ENCODE measurements around the gene SERPINA3. TPM values are rescaled to one million over a fixed set of nuclear protein-coding genes. Genes with fewer than 3 reads are reported as not detected.
"Not testable (repeated sequence)": the region's sequence is repeated elsewhere in the genome, so short reads cannot be mapped to it uniquely, and the experiment has no call there.

The SERPINA3 gene
- total RNA-seq, 4 donors from 2014 or later, result 1.7 to 109 (median 17.6) TPM

DNA sequence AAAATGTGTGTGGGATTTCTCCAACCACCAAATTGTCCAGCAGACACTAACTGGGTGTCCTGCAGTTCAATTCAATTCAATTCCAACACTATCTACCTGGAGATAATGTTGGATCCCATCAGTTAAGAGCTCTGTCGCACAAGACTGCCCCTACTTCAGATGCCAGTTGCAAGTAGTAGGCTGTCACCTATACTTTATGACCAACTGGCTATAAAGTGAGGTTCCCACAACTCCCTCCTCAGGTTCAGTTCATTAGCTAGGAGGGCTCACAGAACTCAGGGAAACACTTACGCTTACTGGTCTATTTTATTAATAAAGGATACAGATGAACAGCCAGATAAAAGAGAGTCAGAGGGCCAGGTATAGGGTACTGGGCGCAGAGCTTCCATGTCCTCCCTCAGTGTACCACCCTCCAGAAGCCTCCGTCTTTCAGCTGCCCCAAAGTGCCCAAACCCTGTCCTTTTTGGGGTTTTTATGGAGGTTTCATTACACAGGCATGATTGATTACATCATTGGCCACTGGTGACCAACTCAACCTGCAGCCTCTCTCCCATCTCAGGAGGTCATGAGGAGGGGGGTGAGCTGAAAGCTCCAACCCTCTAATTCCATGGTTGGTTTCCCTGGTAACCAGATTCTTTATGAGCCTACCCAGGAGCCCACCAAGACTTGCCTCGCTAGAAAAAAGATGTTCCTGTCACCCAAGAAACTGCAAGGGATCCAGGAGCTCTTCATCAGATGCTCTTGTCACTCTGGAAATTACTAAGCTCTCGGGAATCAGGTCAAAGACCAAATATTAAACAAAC lies 38.5 kb upstream of the SERPINA3 start:
- H3K27ac ChIP-seq, result no peak overlapping the region
- DNase-seq, result no peak
- no peaks in the 10 kb centered on the region for H3K9me3 ChIP-seq
- no peaks in the 10 kb centered on the region for H3K36me3 ChIP-seq
- no peaks in the 10 kb centered on the region for H3K4me1 ChIP-seq
- intact Hi-C loops (cut with DNase I; ENCODE audit: low total_unique reads), result no loop called here
- no peaks in the 10 kb centered on the region for H3K27me3 ChIP-seq
- no peak for TF ChIP-seq POLR2A (IDR thresholded peaks at IDR 0.05)
- TF ChIP-seq, protein P1, sequence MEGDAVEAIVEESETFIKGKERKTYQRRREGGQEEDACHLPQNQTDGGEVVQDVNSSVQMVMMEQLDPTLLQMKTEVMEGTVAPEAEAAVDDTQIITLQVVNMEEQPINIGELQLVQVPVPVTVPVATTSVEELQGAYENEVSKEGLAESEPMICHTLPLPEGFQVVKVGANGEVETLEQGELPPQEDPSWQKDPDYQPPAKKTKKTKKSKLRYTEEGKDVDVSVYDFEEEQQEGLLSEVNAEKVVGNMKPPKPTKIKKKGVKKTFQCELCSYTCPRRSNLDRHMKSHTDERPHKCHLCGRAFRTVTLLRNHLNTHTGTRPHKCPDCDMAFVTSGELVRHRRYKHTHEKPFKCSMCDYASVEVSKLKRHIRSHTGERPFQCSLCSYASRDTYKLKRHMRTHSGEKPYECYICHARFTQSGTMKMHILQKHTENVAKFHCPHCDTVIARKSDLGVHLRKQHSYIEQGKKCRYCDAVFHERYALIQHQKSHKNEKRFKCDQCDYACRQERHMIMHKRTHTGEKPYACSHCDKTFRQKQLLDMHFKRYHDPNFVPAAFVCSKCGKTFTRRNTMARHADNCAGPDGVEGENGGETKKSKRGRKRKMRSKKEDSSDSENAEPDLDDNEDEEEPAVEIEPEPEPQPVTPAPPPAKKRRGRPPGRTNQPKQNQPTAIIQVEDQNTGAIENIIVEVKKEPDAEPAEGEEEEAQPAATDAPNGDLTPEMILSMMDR (IDR thresholded peaks at IDR 0.05), result no peak
- H3K4me3 ChIP-seq, result no peak overlapping the region

GRCh38 chr14:94574336-94574735 lies 37.9 kb upstream of the SERPINA3 start:
- H3K4me1 ChIP-seq, result no peaks in the 10 kb centered on the region
- no peak for DNase-seq
- H3K27ac ChIP-seq, result no peak overlapping the region
- no peak overlapping the region for H3K4me3 ChIP-seq
- TF ChIP-seq, protein P1 (IDR thresholded peaks at IDR 0.05), result no peak
- no peak for TF ChIP-seq POLR2A (IDR thresholded peaks at IDR 0.05)
- H3K27me3 ChIP-seq, result no peaks in the 10 kb centered on the region
- no peaks in the 10 kb centered on the region for H3K9me3 ChIP-seq
- intact Hi-C loops (cut with DNase I; ENCODE audit: low total_unique reads), result no loop called here
- H3K36me3 ChIP-seq, result no peaks in the 10 kb centered on the region

DNA sequence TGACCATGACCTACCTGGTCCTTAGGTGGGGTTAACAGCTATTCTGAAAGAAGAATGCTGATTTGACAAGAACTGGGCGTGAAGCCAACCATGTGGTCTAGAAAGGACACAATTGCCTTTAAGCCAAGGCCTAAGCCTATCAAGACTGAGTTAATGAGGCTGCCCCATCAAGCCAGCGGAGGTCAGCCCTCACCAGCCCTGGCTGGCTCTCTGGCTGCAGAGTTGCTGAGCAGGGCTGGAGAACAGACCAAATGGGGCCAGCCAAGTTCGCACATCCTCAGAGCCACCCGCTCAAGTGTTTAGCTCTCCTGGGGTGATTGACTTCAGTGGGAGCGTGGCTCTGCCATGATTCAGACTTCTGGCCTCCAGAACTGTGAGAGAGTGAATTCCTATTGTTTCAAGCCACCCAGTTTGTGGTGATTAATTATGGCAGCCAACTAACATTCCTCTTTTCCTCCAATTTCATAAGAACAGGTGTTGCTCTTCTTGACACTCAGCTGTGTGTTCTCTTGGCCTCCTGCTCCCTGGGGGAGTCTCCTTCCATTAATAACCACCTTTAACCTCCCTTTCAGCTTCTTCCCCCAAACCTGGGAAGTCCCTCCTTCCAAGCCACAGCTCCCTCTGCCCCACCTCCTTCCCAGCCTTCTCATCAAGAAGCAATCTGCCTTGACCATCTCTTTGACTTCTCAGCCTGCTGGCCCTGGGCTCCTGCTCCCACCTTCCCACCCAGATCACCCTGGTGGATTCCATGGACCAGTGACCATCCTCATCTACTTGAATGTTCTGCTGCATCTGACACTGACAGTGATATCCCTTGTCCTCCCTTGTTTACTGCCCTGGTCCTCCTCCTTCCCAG lies 36.2 kb upstream of the SERPINA3 start:
- Histone ChIP-seq H3K36me3 (no peaks in the 10 kb centered on the region), H3K4me1 (no peaks in the 10 kb centered on the region), H3K4me3 (no peak overlapping the region), H3K27ac (no peak overlapping the region), H3K27me3 (no peaks in the 10 kb centered on the region), H3K9me3 (no peaks in the 10 kb centered on the region)
- no peak for DNase-seq
- TF ChIP-seq, protein P1 (IDR thresholded peaks at IDR 0.05), result no peak
- TF ChIP-seq POLR2A (IDR thresholded peaks at IDR 0.05), result no peak
- intact Hi-C loops (cut with DNase I; ENCODE audit: low total_unique reads), result no loop called here

DNA sequence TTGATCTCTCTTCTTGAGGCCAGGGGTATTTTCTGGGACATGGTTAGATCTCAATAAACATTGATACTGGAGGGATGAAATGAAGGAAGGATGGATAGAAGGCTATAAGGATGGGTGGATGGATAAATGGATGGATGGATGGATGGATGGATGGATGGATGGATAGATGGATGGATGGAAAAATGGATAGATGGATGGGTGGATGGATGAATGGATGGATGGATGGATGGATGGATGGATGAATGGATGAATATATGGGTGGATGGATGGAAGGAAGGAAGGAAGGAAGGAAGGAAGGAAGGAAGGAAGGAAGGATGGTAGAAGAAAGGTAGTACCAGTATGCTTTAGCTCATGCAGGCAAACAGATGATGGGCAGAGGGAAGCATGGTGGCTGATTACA lies 34.7 kb upstream of the SERPINA3 start:
- intact Hi-C loops (cut with DNase I; ENCODE audit: low total_unique reads); H3K27me3 ChIP-seq; H3K4me1 ChIP-seq; H3K9me3 ChIP-seq; H3K27ac ChIP-seq; H3K36me3 ChIP-seq; DNase-seq; H3K4me3 ChIP-seq: not testable (repeated sequence)

- intact Hi-C loops (cut with DNase I; ENCODE audit: low total_unique reads), result no loop called here
Measured at GRCh38 chr14:94578712-94579111, 33.5 kb upstream of the SERPINA3 start.

More at GRCh38 chr14:94578712-94579111, 33.5 kb upstream of the SERPINA3 start:
- TF ChIP-seq POLR2A (IDR thresholded peaks at IDR 0.05), result no peak
- TF ChIP-seq, protein P1 (IDR thresholded peaks at IDR 0.05), result no peak
- H3K36me3 ChIP-seq, result no peaks in the 10 kb centered on the region
- no peak overlapping the region for H3K4me3 ChIP-seq
- H3K27me3 ChIP-seq, result no peaks in the 10 kb centered on the region
- no peaks in the 10 kb centered on the region for H3K4me1 ChIP-seq
- no peaks in the 10 kb centered on the region for H3K9me3 ChIP-seq
- no peak overlapping the region for H3K27ac ChIP-seq
- DNase-seq, result no peak

Data from uterus (tissue), 4 donors.